HG02973 (cell line): Measurements from ENCODE around the gene SRP9.
"Not testable (repeated sequence)": the region's sequence is repeated elsewhere in the genome, so short reads cannot be mapped to it uniquely, and the experiment has no call there.

Experiments
- ATAC-seq: cut with Tn5 transposase; IDR thresholded peaks from one replicate; pipeline ENCODE4 v1.9.1; 2021; ENCODE audit warnings: moderate library complexity; ENCODE audit not compliant: unreplicated experiment

Gene SRP9

DNA sequence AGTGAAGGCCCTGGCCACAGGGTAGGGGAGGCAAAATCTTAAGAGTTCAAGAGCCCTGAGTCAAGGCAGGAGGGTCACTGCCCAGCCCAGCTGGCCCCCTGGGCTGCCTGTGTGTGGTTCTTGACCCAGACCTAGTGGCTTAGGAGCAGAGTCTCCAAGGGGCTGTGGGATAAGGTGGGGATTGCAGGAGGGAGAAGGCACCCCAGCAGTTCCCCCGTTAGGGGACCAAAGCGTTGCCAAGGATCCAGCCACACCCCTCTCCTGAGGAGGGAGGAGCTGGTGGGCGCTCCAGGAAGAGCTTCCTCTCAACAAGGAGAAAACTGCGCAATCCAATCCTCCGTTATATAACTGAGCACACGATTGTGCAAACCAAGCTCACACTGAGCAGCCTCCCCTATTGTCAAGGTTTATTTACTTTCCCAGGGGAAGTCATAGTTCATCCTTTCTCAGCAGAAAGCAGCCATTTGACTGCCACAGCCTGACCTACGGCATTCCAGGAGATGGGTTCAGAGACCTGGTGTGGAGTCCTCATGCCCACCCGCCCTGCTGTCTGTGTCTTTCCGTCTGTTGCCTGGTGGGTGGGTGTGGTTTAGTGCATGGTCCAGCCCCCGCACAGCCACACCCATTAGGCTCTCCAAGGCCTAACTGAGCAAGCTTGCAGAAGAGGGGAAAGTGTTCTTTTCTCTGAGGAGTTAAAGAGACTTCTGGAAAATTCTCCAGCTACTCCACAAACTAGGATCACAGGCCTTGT, 35.8 kb downstream of the SRP9 start:
- ATAC-seq = no peak

DNA sequence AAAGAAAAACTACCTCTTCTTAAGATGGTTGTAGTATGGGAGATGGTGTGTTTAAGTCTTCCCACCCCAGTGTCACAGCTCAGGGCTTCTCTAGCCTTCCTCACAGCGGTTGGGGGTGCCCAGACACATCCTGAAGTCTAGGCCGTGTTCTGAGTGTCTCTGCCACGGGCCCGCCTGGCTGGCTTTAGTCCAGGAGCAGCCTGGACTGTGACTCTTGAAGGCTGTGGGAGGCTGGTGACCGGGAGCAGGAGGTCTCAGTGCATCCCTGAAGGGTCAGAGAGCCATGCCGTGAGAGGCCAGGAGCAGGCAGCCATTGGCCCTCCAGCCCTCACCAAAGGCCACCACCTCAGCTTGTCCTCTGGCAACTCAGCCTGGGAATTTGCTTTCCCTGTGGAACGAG, 36.8 kb downstream of the SRP9 start:
- no peak for ATAC-seq

DNA sequence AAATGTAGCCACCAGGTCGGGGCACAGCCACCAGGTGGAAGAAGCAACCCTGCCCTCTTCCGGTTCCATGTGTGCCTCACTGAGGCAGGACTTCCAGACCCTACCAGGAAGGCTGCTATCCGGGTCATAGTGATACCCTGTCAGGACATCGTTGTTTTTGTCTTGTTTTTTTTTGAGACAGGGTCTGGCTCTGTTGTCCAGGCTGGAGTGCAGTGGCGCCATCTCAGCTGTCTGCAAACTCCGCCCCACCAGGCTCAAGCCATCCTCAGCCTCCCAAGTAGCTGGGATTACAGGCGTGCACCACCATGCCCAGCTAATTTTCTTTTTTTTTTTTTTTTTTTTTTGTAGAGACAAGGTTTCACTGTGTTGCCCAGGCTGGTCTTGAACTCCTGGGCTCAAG, 37.5 kb downstream of the SRP9 start:
- not testable (repeated sequence) for ATAC-seq

DNA sequence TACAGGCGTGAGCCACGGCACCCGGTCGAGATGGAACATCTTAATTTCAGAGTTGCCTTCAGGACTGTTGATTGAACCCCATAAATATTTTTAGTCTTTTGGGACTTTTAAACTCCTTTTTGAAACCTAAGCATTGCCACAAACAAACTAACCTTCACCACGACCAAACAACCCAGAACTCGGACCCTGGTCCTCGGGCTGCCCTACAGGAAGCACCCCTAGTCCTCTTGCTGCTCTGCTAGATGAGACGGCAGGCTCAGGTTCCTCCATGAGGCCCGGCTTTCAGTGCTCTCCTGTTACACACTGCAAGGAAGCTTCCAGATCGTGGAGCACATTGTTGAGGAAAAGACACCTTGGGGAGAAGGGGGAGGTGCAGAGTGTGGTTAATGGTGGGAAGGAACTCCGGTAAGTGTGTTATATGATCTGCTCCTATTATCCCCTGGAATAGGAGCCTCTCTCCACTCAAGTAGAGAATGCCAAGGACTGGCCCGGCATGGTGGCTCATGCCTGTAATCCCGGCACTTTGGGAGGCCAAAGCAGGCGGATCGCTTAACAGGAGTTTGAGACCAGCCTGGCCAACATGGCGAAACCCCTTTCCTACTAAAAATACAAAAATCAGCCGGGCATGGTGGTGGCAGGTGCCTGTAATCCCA, 38.0 kb downstream of the SRP9 start:
- ATAC-seq = no peak

DNA sequence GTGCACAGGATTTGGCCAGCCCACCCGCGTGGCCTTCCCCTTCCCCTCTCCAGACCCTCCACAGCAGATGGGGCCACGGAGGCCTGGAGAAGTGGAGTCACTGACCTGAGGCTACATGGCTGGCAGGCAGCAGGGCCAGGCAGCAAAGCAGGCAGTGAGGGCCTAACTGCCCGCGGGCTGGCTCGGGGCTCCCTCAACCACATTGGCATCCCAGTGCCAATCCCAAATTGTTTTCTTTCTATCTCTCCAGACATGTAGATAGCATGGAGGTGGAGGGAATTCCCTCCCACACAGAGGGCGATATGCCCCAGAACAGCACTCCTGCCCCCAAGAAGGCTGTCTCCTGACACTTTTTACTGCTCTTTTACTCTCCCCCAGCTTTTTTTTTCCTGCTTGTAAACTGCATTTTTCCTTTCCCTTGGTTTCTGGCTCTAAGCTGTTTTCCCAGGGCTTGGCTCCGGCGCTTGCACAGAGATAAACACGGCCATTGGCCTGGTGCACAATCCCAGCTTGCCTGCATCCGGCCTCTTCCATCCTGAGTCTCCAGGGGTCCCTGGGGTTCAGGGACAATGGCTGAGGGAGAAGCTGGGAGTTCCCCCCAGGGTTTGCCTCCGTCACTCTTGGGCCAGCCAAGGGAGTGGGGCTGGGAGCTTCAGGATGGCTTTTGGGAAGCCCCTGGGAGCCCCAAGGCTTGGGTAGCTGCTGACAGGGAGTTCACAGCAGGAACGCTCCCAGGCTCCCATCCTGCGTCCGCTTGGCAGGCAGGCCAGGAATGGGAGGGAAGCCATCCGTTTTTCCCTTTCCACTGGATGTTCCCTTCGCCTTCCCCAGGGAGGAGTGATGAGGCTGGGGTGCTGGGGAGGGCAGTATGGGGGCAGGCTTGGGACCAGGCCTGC, 39.3 kb downstream of the SRP9 start:
- no peak for ATAC-seq

DNA sequence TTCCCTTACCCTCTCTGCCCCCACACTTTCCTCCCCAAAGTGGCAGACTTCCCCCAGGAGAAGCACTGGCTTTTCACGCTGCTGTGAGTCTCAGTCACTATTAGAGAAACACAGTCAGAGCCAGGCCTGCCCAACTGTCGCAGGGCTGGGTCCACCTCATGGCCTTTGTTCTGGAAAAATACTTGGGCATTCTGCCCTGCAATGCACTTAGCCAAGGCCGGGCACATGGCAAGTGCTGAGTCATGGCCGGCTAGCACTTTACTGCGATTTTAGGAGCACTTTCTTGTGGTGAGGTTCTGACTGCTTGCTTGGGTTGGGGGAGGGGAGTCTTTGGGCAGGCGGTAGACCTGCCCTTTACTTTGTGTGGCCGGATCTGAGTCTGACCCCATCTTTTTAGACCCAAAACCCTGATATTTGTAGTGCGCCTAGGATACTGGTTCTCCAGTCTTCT, 40.0 kb downstream of the SRP9 start:
- no peak for ATAC-seq

DNA sequence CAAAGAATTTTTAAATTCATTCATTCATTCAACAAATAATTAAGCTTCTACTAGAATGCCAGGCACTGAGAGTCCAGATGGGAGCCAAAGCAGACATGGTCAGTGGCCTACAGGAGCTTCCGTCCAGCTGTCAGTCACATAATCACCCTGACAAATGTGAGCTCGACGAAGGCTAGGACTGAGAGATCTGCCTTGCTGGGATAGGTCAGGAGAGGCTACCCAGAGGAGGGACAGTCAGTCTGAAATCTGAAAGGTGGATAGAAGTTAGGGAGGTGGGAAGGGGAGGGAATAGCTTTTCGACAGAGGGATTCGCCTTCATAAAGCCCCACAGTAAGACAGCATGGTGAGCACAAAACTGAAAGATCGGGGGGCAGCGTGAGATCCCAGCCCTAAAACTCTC, 40.6 kb downstream of the SRP9 start:
- no peak for ATAC-seq

DNA sequence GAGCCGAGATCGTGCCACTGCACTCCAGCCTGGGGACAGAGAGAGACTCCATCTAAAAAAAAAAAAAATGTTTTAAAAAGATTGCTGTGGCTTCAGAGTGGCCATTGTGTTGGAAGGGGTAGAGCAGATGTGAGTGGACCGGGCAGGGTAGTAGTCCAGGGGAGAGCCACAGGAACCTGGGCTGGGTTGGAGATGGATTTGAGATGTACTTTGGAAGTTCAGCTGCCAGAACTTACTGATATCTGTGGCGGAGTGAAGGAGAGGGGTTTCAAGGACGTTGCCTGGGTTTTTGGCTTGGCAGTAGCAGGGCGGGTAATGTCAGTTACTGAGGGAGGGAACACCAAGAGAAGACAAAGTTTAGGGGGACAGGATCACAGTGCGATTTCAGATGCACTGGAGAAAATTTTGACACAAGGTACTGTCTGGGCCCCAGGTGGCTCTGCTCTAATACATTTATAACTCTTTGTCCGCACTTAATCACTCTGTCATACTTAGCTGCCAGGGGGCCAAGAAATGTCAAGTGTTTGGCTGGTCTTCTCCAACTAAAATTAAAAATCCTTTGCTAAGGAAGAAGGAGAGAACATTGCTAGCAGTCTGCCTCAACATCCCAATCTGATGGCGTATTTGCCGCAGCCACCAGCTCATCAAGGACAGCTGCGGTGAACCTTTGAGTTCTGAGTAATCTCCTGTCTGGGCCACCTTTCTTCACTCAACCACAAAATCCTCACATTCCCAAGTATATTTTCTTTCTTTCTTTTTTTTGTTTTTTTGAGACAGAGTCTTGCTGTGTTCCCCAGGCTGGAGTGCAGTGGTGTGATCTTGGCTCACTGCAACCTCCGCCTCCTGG, 41.9 kb downstream of the SRP9 start:
- ATAC-seq = no peak

DNA sequence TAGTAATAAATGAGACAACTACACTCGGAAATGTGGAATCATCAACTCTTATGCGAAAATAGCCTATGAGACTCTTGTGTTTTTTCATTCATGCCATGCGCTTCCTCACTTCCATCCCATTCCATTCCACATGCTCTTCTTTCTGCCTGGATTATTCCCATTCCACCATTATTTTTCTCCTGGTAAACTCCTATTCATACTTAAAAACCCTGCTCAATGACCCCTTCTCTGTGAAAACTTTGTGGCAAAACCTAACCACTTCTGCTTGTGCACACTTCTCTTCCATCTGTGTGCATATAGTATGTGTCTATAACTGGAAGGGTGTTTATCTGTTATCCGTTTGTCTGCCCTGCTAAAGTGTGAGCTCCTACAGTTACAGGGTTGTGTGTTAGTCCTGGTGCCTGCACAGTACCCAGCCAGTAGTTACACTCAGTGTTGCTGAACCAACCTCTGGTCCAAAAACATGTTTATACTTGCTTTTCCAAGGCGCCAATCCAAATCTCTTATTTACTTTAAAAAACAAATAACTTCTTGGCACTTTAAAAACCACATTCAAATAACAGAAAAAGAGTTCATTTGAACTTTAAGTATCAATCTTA, 43.0 kb downstream of the SRP9 start:
- no peak for ATAC-seq

DNA sequence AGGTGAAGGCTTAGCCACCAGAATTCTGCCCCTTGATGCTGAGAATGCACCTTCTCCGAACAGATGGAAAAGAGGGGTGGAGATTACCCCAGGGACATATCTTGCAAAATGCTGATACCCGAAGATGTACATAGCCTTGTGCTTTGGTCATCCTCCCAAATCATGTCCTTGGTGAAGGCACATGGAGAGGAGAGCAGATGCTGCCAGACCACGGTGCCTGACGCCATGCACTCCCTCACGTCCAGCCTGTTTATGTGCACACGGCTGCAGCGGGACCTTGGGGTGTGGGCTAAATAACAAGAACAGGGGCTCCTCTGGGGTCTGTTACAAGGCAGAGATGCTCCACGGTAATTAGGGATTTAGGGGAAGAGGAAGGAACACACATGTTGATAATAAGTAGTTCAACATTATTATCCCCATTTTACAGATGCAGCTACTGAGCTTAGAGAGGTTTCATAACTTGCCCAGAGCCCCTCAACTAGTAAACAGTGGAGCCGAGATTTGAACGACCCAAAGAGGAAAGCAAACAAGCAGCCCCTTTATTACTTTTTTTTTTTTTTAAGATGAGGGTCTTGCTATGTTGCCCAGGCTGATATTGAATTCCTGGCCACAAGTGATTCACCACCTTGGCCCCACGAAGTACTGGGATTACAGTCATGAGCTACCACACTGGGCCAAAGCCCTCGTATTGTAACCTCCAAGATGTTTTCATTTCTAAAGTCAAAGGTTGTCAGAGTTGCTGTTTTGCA, 45.2 kb downstream of the SRP9 start:
- ATAC-seq = no peak

DNA sequence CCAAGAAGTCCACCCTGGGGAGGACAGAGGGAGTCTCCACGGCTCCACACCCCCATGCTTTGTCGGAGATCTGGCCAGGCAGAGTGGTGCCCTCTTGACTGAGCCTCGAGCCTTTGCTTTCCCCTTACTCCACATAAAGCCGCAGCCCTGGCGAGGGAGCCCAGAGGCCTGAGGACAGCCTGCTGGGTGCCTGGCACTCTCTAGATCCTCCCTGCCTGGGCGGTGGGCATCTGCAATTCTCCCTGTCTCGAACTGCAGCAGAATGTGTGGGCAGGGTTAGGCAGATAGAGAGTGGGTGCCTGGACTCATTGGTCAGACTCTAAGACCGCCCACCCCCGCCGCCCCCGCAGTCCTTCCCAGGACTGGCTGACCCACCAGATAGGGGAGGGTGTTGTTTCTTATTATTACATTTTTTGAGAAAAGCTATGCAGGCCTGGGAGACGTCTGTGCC, 46.2 kb downstream of the SRP9 start:
- ATAC-seq = no peak

DNA sequence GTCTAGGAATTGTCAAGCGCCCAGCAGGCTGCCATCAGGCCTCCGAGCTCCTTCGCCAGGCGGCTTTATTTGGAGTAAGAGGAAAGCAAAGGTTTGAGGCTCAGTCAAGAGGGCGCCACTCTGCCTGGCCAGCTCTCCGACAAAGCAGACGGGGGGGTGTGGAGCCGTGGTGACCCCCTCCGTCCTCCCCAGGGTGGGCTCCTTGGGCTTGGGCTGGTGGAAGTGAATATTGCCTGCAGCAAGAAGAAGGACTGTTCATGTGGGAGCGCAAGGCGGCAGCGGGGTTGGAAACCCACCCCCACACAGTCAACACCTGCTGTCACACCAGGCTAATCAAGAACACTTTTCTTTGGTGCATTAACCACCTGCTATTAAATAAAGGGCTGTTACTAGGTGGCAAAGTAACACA, 46.9 kb downstream of the SRP9 start:
- ATAC-seq = no peak

DNA sequence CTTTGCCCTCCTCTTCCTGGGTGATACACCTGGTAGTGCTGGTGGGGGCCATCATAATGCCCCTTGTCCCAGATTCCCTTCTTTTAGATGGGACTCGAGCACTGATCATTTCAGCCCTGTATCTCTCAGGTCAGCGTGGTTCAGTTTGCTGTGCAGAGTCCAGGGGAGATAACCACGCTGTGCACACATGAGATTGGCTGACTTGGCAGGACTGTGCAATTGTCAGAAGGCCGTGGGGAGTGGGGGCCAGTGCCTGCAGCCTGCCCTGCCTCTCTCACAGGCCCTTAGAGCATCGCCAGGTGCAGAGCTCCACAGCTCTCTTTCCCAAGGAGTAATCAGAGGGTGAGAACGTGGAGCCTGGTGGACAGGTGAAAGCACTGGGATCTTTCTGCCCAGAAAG, 47.5 kb downstream of the SRP9 start:
- ATAC-seq = no peak

DNA sequence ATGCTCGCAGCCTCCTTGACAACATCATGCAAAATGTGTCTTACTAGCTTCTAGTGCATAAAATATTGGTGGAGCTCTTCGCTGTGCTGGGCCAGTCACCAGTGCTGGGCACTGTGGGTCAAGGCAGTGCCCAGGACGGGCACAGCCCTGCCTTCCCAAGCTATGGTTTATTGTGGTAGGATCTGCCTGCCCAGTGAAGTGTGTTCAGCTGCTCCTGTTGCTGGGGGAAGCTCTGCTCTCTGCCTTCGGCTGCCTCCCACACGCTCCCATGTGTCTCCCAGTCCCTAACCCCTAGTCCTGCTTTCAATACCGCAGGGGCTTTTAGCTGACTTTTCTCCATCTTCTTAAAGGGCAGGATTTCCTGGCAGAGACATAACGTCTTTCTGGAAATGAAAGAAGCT, 48.0 kb downstream of the SRP9 start:
- ATAC-seq = no peak

DNA sequence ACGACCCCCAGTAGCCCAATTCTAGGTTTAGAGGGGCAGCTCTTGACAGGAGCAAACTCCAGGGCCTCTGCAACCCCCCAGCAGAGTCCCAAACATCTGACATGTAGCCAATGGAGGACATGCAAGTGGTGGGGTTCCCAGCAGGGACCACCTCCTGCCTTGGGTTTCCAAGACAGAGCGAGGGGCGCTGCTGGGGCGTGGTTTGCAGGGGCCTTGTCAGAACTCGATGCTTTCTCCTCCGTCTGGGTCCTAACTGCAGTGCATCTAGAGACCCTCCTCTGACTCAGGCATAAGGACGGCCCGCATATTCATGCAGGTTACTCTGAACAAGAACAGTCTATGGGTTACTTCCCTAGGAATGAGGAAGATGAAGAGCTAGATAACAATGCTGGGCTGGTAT, 49.5 kb downstream of the SRP9 start:
- ATAC-seq = no peak

DNA sequence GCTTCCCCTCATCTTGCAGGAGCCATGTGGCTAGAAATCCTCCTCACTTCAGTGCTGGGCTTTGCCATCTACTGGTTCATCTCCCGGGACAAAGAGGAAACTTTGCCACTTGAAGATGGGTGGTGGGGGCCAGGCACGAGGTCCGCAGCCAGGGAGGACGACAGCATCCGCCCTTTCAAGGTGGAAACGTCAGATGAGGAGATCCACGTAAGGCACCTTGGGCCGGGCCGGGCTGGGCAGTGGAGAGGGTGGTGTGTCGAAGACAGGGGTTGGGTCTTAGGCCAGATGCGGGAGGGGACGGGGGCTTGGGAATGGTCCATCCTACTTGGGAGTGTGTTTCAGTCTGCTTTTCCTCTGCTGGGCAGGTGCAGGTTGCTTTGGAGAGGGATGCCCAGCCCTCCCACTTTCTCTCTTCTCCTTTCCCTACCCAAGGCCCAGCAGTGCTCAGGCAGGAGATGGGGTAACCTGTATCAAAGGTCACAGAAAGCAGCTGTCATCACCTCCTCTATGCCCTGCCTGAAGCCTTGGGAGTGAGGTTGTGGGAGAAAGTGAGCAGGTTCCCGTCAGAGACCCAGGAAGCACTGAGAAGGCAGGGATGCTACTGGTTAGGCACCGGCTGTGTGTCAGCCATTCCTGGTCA, 51.2 kb downstream of the SRP9 start:
- ATAC-seq = no peak

DNA sequence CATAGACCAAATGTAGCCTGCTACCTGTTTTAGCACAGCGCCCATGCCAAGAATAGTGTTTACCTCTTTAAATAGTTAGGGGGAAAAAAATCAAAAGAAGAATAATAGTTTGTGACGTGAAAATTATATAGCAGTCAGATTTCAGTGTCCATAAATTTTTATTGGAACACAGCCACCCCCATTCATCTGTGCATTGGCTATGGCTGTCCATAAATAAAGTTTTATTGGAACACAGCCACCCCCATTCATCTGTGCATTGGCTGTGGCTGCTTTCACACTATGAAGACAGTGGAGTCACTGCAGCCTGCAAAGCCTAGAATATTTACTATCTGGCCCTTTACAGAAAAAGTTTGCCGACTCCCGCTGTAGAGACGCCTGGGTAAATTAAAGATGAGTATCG, 53.2 kb downstream of the SRP9 start:
- ATAC-seq = no peak

DNA sequence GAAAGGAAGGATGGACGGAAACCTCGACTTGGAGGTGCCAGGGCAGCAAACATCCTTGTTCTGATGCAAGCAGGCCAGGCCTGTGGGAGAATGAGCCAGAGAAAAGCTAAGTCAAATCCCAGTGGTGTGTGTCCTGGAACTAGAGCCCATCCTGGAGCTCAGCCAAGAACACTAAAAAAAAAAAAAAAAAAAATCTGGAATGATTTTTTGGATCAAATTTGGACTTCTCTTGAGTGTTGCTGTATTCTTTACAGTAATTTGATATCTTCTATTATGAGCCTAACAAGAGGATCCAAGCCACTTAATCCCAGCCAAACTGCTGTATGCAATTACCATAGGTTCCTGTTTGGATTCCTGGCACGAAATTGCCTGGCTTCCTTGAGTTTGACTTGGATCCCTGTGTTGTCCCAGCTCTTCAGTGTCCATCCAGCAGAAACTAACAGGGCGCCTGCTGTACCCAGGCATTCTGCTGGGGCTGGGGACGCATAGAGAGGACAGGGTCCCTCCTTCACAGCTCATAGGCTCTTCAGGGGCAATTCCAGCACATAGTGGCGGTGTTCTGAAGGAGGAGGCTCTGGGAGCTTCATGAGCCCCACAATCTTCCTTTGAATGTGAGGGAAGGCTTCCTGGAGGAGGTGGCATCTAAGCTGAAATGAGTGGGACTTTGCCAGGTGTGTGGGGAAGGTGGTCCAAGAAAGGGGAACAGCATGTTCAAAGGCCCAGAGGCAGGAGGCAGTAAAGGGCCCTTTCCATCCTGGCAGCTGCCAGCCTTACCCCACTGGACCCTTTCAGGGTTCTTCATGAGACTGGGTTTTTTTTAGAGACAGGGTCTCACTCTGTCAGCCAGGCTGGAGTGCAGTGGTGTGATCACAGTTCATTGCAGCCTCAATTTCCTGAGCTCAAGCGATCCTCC, 57.0 kb downstream of the SRP9 start:
- ATAC-seq = no peak
